GM18867 (cell line): Measurements from ENCODE around the gene CLPTM1L.
"Not testable (repeated sequence)": the region's sequence is repeated elsewhere in the genome, so short reads cannot be mapped to it uniquely, and the experiment has no call there.

Experiments
- ATAC-seq: cut with Tn5 transposase; IDR thresholded peaks from one replicate; pipeline ENCODE4 v1.9.1; 2021; ENCODE audit warnings: mild to moderate bottlenecking, moderate library complexity; ENCODE audit not compliant: unreplicated experiment

Gene CLPTM1L

DNA sequence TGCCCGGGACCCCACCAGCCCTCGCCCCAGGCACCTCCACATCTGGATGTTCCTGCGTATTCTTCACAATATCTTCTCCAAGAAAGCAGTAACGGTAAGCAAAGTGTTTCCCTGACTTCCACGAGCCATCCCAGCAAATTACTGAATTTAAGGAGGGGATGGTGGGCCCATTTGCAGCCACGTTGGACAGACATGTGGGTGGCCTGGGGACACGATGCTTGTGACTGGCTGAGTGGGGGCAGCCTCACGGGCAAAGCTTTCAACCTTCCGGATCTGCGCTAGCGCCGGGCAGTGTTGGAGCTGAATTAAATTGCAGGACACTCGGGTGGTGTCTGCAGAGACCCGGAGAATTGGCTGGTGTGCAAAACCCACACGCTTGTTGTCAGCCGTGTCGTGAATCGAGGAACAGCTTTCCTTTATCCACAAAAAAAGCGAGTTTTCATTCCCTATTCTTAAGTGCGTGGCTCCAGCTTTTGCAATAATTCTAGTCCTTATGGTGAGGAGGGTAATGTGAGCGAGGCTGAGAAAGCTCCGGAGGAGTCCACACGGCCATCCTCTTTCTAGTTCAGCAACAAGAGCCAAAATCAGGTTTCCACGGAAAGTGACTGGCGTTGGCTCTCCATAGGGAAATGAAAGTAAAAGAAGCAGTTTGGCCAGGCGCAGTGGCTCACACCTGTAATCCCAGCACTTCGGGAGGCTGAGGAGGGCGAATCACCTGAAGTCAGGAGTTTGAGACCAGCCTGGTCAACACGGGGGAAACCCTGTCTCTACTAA, 17.5 kb upstream of the CLPTM1L start:
- no peak for ATAC-seq

DNA sequence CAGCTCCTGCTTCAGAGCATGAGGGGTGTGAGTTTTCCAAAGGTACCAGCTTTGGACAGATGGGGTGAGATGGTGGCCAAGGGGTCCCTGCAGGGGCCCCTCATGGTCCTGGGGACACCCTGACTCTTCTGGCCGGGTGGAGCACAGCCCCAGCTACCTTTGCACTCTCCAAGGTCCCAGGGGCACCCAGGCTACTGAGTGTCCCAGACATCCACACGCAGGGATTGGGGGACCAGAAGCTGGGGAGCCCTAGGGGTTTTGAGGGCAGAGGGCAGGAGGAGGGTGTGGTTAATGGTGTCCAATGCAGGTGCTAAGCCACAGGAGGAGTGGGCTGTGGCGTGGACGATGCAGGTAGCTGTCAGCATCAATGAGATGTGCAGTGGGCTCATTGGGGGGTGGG, 16.0 kb upstream of the CLPTM1L start:
- ATAC-seq, result no peak

DNA sequence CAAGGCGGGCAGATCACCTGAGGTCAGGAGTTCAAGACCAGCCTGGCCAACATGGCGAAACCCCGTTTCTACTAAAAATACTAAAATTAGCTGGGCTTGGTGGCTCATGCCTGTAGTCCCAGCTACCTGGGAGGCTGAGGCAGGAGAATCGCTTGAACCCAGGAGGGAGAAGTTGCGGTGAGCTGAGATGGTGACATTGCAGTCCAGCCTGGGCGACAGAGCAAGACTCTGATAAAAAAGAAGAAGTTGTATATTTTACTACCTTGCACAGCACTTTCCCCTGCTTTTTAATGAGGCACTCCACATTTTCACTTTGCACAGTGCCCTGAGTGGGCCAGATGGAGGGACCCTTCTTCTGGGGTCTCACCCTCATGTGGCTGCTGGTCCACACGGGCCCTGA, 15.5 kb upstream of the CLPTM1L start:
- ATAC-seq, result not testable (repeated sequence)

DNA sequence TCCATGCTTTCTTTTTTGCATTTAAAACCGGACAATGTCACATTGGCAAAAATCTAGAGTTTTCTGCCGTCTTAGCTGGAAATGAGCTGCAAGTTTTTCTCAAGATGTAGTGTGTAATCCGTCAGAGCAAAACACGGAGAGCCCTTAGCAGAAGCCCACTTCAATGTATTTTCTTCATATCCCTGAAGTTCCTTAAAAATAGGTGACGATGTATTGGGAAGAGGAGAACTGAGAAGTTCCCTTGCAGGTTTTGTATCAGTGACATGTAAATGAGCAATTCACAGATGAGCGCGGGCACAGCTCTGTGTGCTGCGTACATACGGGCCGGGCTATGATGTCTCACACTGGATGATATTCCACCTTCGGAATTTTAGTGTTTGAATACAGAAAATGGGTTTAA, 14.8 kb upstream of the CLPTM1L start:
- ATAC-seq, result no peak

DNA sequence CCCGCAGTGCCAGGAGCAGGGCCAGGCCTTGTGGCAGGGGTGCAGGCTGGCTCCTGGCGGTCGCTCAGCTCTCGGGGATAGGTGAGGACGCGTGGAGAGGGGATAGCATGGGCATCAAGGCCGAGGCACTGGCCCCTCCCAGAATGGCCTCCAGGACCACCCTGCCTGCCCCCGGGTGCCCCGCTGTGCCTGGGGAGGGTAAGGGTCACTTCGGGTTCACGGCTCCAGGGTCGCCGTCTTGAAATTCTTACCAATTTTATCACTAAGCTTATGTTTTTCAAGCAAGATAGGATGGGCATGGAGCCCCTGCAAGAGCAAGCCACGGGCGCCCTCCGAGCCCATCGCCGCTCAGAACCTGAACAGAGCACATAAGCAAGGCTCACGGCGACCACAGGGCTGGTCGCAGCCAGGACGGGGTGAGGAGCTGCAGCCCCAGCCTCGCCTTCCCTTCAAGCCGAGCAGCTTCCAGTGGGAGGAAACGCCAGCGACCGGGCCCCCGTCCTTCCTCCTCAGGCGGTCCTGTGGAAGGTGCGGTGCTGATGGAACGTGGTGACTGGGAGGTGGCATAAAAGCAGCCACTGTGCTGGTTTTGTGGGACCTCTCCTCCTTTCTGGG, 14.2 kb upstream of the CLPTM1L start:
- no peak for ATAC-seq

DNA sequence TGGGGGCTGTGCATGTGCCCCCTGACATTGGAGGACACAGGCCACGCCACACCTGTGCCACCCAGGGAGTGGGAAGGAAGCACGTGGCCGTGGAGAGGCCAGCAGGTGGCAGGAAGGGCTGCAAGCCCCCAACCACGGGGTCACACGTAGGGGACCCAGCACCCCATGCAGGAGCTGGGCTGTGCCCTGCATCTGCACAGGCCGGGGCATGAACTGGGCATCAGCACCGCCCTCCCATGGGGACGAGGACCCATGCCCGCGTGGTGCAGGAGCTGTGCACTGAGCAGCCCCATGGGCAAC, 13.8 kb upstream of the CLPTM1L start:
- no peak for ATAC-seq

DNA sequence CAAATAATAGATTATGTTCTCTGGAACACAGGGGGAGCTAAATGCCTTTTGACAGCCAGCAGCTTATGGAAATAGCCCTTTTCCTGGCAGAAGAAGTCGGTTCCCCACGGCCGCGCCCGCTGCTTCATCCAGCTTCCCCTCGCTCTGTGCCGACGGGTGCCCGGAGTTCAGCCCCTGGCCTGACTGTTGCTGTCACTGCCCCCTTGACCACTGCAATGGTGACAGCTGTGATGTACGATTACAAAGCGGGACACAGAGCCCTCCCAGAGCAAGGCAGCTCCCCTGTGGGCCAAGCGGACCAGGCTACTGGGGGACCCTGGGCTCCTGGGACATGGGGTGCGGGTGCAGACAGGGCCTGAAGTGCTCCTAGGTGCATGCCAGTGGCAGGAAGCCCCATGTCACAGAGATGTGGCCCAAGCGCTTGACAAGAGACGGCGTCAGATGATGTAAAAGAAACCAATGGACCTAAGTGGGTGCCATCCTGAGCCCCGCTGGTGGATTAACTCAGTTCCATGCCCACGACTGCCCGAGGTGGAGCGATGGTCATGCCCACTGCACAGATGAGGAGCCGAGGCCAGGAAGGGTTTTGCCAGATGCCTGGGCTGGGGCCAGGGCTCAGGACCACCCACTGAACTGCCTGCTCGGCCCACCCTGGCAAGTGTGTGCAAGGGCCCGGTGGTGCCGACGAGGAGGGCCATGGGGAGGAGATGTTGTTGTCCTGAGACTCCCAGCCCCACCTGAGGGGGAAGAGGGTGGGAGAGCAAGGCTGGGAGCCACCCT, 13.2 kb upstream of the CLPTM1L start:
- ATAC-seq, result no peak

DNA sequence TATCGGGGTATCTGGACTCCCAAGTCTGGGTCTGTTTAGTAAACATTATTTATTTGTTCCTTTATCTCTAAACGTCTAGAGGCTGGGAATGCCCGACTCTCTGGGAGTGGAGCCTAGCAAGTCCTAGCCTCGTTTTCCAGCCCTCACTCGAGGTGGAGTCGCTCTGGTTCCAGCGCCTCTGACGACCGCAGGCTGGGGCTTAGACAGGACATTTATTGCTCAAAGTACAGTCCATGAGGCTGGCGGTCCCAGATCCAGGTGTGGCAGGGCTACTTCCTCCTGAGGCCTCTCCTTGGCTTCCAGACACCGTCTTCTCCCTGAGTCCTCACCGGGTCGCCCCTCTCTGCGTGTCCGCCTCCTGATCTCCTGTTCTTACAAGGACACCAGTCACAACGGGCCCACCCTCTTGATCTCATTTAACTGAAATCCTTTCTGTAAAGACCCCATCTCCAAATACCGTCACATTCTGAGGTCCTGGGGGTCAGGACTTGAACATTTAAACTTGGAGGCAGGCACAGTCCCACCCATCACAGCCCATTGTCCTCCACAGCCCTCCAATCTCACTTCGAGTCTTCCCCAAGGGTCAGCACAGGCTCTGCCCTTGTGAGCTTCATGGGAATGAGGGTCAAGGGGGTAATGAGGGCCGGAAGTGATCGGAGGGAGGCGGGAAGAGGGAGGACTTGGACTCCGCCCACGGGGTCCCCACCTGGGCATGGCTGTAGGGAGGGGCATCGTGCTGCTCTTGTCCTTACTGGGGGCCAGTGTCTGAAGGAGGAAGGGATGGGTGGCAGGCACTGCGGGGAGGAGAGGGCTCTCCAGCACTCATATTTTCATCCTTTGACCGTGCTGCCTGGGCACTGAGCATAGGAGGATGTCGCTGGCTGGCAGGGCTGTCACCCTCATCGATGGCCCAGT, 12.2 kb upstream of the CLPTM1L start:
- no peak for ATAC-seq

DNA sequence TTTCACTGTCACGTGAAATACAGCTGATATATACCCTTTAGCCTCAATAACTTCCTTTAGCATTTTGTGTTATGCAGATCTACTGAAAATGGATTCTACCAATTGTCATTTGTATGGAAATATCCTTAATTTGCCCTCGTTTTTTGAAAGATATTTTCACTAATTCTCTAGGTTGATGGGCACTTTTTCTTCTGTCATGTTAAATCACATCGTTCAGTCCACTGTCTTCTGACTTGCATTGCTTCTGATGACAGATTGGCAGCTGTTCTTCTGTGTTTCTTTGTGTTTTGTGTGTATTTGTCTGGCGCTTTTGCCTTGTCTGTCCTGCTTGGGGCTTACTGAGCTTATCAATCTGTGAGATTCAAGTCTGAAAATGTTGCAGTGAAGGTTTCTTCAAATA, 9.7 kb upstream of the CLPTM1L start:
- ATAC-seq, result no peak

DNA sequence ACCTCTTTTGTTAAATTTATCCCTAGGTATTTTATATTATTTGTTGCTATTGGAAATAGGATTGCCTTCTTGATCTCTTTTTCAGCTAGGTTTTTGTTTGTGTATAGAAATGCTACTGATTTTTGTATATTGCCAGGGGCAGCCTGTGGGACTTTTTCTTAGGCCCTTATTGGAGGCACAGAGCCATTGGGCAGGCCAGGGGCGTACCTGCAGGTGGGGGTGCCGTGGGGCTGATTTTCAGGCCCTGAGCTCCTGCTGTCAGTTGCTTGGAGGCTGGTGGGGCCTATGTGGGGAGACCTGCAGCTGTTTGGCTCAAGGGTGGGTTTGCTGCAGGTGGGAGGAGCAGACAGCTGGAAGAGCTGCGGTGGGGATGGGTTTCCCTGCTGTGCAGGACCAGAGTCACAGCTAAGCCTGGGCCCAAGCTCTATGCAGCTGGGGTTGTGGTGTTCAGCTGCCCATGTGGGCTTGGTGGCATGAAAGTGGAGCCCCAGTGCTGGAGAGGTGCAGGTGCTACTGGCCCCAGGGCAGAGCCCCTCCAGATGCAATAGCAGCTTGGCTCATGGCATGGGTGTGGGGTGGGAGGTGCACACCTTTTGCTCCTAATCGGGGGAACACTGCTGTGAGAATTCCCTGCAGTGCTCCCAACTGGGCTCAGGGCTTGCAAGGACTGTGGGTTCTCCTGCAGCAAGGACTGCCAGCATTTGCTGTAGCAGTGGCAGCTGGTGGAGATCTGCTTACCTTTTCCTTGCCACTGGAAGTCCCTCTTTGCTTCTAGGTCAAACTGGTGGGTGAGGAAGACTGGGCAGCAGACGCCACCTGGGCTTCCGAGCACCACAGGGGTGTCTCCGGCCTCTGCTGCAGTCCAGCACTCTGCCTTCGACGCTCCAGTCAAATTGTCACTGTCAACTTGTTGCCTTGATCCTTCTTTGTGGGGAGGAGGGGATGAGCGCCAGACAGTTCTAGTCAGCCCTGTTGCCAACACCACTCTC, 7.6 kb upstream of the CLPTM1L start:
- ATAC-seq, result no peak

DNA sequence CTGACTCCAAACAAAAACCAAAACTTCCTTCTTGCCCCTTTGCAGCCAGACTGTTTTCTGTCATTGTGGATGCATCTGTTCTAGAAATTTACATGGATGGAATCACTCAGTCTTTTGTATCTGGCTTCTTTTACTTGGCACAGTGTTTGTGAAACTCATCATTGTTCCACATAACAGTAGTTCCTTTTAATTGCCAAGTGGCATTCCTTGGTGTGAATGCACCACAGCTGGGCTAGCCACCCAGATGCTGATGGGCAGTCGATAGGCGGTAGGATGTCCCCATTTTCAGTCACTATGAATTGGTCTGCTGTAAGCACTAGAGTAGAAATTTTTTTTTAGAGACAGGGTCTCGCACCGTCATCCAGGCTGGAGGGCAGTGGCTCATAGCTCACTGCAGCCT, 6.3 kb upstream of the CLPTM1L start:
- no peak for ATAC-seq

DNA sequence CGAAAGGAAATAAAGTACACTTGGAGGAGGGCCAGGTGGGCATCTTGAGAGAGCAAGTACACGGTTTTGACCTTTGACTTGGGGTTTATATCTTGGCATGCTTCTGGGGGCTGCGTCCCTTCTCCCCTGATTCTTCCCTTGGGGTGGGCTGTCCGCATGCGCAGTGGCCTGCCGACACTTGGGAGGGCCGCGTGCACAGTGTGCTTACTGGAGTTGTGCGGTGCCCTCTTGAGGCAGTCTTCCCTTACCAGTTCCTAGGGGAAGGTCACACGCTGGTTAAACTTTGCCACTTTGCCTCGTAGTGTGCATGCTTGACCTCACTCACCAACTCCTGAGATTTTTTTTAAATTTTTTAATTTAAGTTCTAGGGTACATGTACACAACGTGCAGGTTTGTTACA, 4.3 kb upstream of the CLPTM1L start:
- no peak for ATAC-seq

DNA sequence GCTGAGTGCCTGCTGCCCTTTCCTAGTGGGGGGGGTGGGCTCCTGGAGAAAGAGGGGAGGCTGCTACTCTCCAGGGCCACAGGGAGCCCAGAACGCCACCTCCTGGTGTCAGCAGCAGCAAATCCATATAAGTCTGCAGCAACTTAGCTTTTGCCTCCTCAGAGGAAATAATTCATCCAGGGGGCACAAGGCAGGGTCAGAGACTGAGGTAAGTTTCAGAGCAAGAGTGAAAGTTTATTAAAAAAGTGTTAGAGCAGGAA, 4.0 kb upstream of the CLPTM1L start:
- no peak for ATAC-seq

DNA sequence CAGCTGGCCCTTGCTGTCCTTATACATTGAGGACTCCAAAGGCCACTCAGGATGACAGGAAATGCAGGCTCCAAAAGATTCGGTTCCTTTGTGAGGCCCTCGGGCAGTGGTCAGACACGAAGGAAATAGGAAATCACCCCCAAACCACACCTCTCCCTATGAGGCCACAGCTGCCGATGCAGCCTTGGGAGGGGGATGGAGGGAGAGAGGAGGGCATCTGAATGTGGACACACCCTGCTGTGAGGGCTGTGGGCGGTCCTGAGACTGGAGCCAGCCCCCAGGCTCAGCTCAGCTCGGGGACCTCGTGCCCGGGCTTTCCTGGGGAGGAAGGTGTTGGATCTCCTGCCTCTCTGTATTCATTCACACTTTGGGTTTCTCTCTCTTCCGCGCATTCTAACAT, 2.7 kb upstream of the CLPTM1L start:
- no peak for ATAC-seq

DNA sequence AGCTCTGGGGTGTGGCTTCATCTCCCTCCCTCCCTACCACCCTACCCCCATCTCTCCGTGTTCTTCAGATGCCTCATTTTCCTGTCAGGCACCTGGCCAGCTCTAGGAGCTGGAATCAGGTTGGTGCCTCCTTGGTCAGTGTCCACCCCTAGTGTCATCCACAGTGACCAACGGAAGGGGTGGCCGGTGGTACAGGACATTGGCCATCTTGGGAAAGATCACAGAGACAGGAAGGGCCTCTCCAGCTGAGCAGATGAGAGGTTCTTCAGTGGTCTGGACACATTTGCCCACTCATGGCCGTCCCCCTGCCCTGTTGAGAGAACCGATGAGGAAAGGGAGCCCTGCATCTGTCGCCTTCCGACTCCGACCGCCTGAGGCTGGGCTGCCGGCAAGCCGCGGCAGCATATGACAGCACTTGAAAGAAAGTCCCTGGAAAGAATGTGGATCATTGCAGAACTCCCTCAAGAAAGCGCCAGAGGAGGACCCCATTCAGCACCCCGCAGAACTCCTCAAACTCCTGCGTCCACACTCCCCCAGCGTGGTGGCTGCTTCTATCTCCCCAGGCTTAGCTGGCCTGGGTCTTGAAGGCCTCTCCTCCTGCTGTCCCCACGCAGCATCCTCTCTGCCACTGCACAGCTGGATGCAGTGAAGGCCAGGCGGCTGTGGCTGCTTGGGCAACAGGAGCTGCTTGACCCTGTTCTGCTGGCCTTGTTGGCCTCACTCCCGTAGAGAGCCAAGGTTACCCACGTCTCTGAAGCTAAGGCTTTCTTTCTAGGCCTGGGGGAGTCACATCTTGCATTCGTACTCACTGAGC, 1.9 kb upstream of the CLPTM1L start:
- no peak for ATAC-seq

DNA sequence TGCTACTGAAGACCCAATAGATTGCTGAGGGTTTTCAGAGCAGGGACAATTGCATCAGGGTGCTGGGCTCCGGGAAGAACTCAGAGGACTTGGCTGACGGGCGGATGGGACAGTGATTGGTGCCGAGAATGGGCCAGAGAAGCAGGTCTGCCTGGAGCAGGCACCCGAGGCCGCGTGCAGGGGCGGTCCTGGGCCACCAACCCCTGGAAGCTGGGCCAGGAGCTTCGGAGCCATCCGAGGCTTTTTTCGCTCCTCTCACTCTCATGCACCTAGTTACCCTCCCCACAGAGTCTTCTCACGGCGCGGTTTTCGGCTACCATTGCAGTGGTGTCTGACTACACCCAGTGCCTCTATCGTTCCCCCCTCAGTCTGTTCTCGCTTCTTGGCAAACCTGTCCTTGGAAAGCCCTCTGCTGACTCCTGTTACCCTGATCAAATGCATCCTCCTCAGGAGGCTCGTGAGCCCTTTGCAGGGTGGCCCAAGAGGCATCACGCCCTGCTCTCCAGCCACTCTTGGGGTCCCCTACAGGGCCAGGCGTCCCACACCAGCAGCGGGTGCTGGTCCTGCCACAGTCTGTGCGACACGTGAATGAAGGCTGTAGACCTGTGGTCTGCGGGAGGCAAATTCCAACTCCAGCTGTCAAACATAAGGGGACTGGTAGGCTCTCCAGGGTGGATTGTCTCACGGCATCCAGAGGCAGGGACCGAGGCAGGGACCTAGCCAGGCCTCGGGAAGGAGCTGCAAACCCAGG, 1.2 kb upstream of the CLPTM1L start:
- ATAC-seq, result no peak

DNA sequence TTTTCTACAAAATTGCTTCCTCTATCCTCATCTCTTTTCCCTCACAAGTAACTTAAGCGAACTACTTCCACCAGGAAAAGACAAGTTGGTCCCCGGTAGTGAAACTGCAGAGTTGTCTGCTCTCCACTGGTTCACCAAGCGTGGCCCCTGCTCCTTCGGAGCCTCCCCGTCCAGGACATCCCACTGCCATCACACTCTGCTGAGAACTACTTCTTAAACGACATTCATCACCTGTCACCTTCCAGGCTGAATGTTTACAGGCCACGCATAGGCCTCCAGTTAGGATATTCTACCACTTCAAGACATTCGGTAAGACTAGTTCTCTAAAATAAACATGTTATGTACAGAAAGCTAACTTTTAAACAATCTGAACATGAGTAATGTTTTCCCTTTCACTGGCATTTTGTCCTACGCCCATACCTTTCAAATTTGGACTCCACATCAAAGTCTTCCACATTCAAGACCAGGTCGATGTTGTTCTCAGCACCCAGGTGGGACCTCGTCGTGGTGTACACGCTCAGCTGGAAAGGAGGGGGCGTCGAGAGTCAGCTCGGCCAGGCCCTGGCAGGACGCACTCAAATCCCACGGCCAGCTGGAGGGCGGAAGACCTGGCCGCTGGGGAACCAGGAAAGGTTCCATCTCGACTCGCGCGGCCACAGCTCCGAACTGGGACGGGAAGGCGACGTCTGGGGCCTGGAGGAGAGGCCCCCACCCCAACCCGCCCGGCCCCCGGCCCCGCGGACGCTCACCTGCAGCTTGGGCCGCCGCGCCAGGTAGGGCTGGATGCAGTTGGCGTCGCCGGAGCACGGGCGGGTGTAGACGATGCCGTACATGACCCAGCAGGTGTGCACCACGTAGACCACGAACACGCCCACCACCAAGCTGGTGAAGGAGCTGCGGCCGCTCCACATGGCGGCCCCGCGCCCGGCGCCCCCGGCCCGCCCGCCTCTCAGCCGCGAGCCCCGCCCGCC, 683 bp downstream of the CLPTM1L start:
- peak; percentile 23 for ATAC-seq

DNA sequence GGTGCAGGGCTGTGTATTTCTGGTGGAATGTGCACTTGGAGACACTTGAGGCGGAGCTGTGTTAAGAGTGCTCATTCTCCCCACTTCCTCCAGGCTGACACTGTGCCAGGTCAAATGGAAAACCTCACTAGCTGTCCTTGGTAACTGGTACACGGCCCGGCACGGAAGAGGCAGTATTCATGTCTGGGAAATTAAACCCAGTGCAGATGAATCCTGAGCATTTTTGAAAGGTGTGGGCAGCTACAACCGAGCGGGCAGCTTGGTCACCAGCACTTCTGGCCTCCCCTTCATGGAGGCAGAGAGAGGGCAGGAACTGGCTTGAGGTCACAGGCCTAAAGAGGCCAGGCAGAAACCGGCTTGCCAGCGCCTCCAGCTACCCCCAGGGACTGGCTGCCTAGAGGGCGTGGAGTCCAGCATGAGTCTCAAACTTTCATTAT, 1.6 kb downstream of the CLPTM1L start:
- no peak for ATAC-seq
